Lower leg skin (tissue), 4 donors: ENCODE data around the gene SP8. TPM values are rescaled to one million over a fixed set of nuclear protein-coding genes. Genes with fewer than 3 reads are reported as not detected.
"Not testable (repeated sequence)": the region's sequence is repeated elsewhere in the genome, so short reads cannot be mapped to it uniquely, and the experiment has no call there.

Source experiments
- DNase-seq, 2 donors: peaks; one replicate each; pipeline ENCODE4 v3.0.0-alpha.2; 2019; ENCODE audit warnings: low spot score in 2 of 2
- H3K4me3 ChIP-seq: fragments of 200-600 bp; sonication (generic); 2 replicates; pipeline ENCODE4 v1.5.1; 2017; ENCODE audit warnings: mild to moderate bottlenecking, low read depth; ENCODE audit not compliant: poor library complexity, severe bottlenecking
- POLR2A ChIP-seq, 2 donors: fragments of 450-650 bp; IDR thresholded peaks; one replicate each; pipeline ENCODE4 v1.6.1; 2016 to 2017; ENCODE audit warnings: antibody characterized with exemption in 2 of 2, mild to moderate bottlenecking in 1 of 2, moderate library complexity in 1 of 2
- WGBS, 2 donors: methylation state at CpG; one replicate each; pipeline ENCODE4 v1.1.5; 2018; 5-methylcytosine and 5-hydroxymethylcytosine counted together
- intact Hi-C: fragments of 100-400 bp; cut with DNase I; formaldehyde crosslinking; loops from one replicate; pipeline ENCODE4 v1.15.0; 2023; ENCODE audit warnings: low total_unique reads
- total RNA-seq, 4 donors: library from RNA; depleted of rRNA; stranded (reverse); fragments of >200 nt; gene quantifications; one replicate each; pipeline ENCODE4 v1.1.0, GENCODE V29; 2016
- TF ChIP-seq, protein P1 (sequence below), 3 donors: fragments of 450-650 bp; IDR thresholded peaks; one replicate each; pipeline ENCODE4 v1.5.1; 2016; ENCODE audit warnings: antibody characterized with exemption in 3 of 3, mild to moderate bottlenecking in 3 of 3, moderate library complexity in 2 of 3

SP8 gene
- total RNA-seq, 4 donors from 2014 or later, result 3.9 to 27.2 (median 8.1) TPM

GRCh38 chr7:20828947-20829346 is 42.3 kb upstream of the SP8 start:
- intact Hi-C loops, result no loop called here
- no peak for DNase-seq
- WGBS, 2 donors, result 88 to 93% methylated on average over 3 of the region's 3 CpGs
- H3K4me3 ChIP-seq, result no peak overlapping the region
- TF ChIP-seq, protein P1, sequence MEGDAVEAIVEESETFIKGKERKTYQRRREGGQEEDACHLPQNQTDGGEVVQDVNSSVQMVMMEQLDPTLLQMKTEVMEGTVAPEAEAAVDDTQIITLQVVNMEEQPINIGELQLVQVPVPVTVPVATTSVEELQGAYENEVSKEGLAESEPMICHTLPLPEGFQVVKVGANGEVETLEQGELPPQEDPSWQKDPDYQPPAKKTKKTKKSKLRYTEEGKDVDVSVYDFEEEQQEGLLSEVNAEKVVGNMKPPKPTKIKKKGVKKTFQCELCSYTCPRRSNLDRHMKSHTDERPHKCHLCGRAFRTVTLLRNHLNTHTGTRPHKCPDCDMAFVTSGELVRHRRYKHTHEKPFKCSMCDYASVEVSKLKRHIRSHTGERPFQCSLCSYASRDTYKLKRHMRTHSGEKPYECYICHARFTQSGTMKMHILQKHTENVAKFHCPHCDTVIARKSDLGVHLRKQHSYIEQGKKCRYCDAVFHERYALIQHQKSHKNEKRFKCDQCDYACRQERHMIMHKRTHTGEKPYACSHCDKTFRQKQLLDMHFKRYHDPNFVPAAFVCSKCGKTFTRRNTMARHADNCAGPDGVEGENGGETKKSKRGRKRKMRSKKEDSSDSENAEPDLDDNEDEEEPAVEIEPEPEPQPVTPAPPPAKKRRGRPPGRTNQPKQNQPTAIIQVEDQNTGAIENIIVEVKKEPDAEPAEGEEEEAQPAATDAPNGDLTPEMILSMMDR (IDR thresholded peaks at IDR 0.05), result no peak

- WGBS, 2 donors, result 81 to 82% methylated on average over 9 of the region's 9 CpGs
- TF ChIP-seq, protein P1 (IDR thresholded peaks at IDR 0.05), result no peak
- no peak for TF ChIP-seq POLR2A (IDR thresholded peaks at IDR 0.05)
- intact Hi-C loops, result no loop called here
- no peak overlapping the region for H3K4me3 ChIP-seq
- no peak for DNase-seq
Measured at GRCh38 chr7:20827172-20827571, 40.5 kb upstream of the SP8 start.

DNA sequence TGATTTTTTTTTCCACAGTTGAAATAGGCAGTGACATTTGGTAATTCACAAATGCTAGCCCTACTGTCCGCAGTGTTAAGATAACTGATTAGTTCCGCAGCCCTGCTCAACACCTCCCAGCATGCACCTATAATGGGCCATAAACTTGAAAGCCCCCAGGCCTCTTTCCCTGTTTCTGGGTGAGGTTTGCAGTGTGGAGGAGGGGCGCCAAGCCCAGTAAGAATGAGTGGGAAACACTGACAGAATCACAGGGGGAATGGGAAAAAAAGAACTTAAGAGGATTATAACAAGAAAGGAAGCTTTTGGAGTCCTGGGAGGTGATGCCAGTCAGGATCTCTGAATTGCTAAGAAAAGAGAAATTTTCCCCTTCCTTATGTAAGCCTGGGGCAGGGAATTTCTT is 39.6 kb upstream of the SP8 start:
- TF ChIP-seq, protein P1 (IDR thresholded peaks at IDR 0.05), result no peak
- no peak for TF ChIP-seq POLR2A (IDR thresholded peaks at IDR 0.05)
- intact Hi-C loops, result no loop called here
- no peak overlapping the region for H3K4me3 ChIP-seq
- no peak for DNase-seq
- 56 to 66% methylated on average over 3 of the region's 3 CpGs for WGBS, 2 donors

DNA sequence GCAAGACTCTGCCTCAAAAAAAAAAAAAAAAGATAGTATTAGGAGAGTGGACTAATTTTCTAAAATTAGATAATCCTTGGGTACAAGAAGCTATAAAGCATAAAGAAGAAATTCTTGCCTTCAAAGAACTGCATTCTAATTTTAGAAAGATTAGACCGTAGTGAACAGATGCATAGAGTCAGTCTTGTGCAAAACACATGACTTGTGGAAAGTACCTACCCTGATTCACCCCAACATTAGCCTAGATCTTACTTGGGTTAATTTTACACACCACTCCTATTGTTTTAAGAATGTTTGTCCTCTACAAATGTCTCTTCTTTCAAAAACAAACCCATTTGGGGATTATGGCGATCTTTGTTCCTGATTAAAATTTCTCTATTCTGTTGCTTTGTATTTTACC is 38.9 kb upstream of the SP8 start:
- TF ChIP-seq, protein P1 (IDR thresholded peaks at IDR 0.05), result no peak
- TF ChIP-seq POLR2A (IDR thresholded peaks at IDR 0.05), result no peak
- intact Hi-C loops, result no loop called here
- DNase-seq, result no peak
- H3K4me3 ChIP-seq, result no peak overlapping the region
- 56 to 63% methylated on average over 2 of the region's 2 CpGs for whole genome bisulfite sequencing, 2 donors

GRCh38 chr7:20821390-20821789 is 34.7 kb upstream of the SP8 start:
- intact Hi-C loops, H3K4me3 ChIP-seq, DNase-seq: not testable (repeated sequence)
- 92 to 94% methylated on average over 3 of the region's 3 CpGs for WGBS, 2 donors

- intact Hi-C loops, result no loop called here
- WGBS, 2 donors, result 29 to 31% methylated on average over 4 of the region's 4 CpGs
- DNase-seq, result no peak
- H3K4me3 ChIP-seq, result no peak overlapping the region
- TF ChIP-seq POLR2A (IDR thresholded peaks at IDR 0.05), result no peak
Measured at GRCh38 chr7:20816372-20816959, 29.8 kb upstream of the SP8 start.

DNA sequence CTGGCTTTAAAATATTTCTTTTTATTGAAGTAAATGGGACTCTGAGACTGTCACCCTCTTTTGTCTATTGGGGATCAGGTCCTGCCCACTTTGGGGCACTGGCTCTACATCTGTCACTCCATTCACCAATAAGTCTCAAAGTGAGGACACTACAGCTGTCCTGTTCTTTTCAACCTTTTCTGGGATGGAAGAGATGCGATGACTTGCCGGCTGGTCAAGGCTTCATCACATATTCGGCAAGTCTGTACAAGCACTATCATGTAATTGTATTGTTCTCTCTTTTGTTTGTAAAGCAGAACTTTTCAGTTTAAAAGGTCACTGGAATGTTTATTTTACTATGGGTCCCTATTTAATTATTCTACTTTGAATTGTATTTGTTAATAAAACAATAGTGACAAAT is 17.7 kb upstream of the SP8 start:
- H3K4me3 ChIP-seq, result no peak overlapping the region
- no peak for DNase-seq
- 81% methylated on average over 3 of the region's 3 CpGs for WGBS, 2 donors
- TF ChIP-seq POLR2A (IDR thresholded peaks at IDR 0.05), result no peak
- TF ChIP-seq, protein P1 (IDR thresholded peaks at IDR 0.05), result no peak
- intact Hi-C loops, result no loop called here
